HL-60/S4 treated with retinoic acid at 250 ng/mL for 4 days and 3 days (cell line): ENCODE results near the gene REP15.

Experiments
- in situ Hi-C: fragments of 300-500 bp; cut with MboI; formaldehyde crosslinking; loops from 2 replicates; pipeline ENCODE4 v1.7.0; 2022; ENCODE audit warnings: low sequenced_read_pairs

Gene REP15

DNA sequence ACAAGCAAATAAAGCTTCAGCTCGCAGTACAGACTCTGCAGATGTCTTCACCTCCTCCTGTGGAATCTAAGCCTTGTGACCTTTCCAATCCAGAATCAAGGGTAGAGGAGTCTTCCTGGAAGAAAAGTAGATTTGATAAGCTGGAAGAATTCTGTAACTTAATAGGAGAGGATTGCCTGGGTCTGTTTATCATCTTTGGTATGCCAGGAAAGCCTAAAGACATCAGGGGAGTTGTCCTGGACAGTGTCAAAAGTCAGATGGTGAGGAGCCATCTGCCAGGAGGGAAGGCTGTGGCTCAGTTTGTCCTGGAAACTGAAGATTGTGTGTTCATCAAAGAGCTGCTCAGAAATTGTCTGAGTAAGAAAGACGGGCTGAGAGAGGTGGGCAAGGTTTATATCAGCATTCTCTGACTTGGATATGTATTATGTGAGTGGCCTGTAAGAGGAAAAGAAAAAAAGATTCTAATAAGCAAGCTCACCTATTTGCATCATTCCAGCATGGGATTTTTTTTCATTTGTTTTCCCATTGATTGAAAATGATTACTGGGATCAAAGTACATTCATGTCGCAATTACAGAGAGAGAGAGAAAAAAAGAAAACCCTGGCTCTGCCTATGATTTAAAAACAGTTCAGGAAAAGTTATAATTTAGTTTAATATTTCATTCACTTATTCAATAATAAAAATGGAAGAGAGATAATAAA lies 767 bp downstream of the REP15 start:
- in situ Hi-C loops, result no loop called here

DNA sequence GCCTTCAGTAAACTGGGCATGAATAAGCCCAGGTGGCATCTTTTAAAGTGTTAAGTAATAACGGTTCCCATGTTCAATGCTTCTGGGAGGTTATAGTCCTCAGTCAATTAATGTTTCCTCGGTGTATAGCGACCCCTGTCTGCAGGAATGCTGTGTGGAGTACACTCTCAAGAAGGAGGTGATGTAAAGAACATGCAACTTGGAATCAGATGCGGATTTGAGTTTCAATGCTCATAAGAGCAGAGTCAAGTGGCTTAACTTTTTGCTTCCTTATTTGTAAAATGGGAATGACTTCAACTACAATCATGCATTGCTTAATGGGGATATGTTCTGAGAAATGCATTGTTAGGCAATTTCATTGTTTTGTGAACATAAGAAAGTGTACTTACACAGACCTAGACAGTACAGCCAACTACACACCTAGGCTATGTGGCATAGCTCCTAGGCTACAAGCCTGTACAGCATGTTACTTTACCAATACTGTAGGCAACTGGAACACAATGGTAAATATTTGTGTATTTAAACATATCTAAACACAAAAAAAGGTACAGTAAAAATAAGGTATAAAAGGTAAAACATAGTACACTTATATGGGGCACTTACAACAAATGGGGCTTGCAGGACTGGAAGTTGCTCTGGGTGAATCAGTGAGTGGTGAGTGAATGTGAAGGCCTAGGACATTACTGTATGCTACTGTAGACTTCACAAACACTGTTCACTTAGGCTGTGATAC lies 7.6 kb downstream of the REP15 start:
- in situ Hi-C loops, result no loop called here

DNA sequence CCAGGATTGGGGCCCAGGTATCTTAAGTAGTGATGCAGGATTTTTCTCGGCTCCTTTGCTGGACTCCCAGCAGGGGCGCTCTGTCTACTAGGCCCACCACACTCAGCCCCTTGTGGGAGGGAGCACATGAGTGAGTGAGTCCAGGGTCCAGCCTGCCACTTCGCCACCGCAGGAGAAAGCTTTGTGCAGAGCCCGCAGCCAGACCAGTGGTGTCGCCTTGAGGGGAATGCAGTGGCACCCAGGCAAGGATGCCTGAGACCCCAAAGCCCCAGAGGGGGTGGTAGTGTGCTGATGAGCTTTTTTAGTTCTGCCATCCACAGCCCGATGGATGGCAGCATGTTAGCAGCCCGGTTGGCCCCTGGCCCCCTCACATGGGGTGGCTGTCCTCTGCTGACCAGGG lies 9.0 kb downstream of the REP15 start:
- in situ Hi-C loops, result no loop called here

DNA sequence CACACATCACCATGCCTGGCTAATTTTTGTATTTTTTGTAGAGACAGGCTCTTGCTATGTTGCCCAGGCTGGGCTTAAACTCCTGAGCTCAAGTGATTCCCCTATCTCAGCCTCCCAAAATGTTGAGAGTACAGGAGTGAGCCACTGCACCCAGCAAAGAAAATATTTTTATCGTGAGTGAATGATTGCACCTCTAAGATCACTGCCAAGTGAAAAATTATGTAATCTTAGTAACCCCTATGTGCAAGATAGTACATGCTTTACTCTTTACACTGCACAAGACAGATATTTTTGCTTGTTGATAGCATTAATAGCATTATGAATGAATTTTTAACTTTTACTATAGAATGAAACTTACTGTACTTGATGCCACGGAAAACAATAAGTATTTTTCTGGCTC lies 11.0 kb downstream of the REP15 start:
- in situ Hi-C loops, result no loop called here

DNA sequence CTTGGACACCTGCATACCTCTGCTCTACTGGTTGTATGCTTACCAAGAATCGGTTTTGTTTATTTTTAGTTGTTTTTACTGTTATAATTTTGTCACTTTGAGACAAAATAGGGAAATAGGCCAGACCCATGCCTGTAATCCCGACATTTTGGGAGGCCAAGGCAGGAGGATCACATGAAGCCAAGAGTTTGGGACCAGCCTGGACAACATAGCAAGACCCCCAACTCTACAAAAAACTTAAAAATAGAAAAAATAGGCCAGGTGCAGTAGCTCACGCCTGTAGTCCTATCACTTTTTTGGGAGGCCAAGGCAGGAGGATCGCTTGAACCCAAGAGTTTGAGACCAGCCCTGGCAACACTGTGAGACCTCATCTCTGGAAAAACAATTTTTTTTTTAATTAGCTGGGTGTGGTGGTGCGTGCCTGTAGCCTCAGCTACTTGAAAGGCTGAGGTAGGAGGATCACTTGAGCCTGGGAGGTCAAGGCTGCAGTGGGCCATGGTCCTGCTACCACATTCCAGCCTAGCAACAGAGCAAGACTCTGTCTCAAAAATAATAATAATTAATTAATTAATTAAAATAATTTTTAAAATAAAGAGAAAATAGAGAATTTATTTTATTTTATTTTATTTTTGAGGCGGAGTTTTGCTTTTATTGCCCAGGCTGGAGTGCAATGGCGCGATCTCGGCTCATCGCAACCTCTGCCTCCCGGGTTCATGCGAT lies 13.1 kb downstream of the REP15 start:
- in situ Hi-C loops, result no loop called here

DNA sequence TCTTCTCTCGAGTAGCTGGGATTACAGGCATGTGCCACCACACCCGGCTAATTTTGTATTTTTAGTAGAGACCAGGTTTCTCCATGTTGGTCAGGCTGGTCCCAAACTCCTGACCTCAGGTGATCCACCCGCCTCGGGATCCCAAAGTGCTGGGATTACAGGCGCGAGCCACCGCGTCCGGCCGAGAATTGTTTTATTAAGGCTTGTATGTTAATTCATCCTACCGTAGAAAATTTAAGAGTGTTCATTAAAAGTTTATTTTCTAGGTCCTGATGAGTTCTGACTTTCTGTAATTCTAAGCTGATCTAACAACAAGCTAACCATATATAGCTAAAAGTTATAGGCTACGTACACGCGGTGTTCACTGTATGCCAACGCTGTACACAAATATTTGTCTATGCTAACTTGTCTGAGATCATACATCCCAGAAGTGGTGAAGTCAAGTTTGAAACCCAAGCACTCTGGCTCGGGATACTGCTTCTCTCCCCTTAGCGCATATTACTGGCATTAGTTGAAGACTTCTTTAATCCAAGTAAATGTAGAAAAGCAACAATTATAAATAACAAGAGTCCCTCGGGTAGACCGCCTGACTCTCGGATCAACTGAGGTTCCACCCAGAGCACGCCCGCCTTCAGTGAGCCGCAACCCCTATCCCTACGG lies 13.8 kb downstream of the REP15 start:
- in situ Hi-C loops, result no loop called here

DNA sequence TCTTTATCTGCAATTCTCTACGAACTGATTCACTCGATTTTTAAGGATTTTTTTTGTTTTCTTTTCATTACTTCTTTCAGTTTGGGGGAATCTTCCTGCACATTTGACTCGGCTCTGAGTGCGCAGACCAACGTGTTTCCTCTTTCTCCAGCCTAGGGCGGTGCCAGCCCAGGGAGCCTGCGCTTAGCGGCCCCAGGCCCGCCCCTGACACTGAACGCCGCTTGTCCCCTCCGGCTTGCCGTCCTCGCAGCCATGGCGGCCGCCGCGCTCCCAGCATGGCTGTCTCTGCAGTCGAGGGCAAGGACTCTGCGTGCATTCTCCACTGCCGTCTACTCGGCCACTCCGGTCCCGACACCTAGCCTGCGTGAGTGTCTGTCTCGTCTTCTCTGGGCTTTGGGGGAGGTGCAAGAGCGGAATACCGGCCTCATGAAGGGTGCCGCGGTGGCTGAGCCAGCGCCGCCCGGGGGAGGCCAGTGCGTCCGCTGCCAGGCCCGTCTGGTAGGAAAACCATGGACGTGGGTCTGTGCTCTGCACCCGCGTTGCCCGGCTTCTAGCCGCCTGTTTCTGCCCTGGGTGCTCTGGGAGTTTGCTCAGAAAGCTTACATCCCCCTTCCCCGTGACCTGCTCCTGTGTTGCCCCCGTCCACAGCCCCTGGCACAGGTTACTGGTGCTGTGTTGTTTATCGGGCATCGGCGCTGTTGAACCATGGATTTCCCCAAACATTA lies 14.5 kb downstream of the REP15 start, which contains the start of gene MRPS35:
TSS of gene MRPS35 (plus strand) at position 241 of the 725 bp plus-strand sequence. CDS start at position 253, 12 bp downstream.
- in situ Hi-C loops, result no loop called here

DNA sequence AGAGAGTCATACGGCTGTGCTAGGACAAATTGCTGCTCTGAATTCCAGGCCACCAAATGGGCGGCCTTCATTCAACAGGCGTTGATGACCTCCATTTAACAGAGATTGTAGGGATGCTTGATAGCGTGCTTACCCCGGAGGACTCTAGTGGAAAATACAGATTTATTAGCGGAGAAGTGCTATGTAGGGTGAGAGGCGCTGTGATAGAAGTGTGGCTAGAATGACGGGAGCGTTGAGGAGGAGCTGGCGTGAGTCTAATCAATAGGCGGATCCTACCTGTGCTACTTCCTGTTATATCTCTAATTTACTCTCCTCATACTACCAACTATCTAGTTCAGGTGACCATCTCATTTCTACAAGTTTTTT lies 15.1 kb downstream of the REP15 start:
- in situ Hi-C loops, result no loop called here

GRCh38 chr12:27711967-27712366 lies 15.7 kb downstream of the REP15 start:
- in situ Hi-C loops, result no loop called here

GRCh38 chr12:27723212-27723611 lies 27.0 kb downstream of the REP15 start:
- in situ Hi-C loops, result no loop called here

- in situ Hi-C loops, result loop anchor here (25.0 kb wide), 1 partner anchor 207 kb away; no protein-coding TSS in a partner anchor
Observed at GRCh38 chr12:27730097-27730588, 33.9 kb downstream of the REP15 start.

DNA sequence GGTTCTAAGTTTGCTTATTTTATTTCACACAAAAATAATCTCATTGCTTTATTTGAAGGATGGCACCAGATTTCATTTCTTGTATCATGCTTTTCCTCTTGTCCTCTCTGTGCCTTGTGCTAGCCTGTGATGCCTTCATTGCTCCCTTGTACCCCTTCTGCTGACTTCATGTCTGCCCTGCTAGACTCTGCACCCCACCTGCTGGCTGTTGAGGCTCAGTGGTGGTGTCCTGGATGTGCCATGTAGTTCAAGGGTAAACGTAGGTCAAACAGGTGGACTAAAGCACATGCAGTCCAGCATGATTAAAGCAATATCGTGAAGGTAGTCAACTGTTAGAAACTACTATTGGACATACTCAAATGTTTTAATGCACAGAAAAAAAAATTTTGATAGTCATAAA lies 36.0 kb downstream of the REP15 start:
- in situ Hi-C loops, result loop anchor here (25.0 kb wide), 1 partner anchor 205 kb away; no protein-coding TSS in a partner anchor

GRCh38 chr12:27733052-27733656 lies 36.9 kb downstream of the REP15 start:
- in situ Hi-C loops, result loop anchor here (25.0 kb wide), 1 partner anchor 204 kb away; no protein-coding TSS in a partner anchor

DNA sequence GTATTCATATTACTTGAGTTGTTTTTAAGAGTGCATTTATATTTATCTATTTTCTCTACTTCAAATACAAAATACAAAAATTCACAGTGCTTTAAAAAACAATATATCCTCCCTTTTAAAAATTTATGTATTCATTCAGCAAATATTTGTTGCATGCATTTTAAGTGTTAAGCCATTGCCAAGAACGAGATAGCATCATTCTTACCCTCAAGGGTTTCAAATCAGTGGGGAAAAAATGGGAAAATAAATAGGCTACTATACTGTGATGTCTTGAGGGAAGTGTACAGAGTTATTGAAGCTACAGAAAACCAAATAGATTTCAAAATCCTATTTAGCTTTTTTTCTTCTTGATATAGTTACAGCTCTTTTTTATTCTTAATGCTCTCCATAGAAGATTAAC lies 37.5 kb downstream of the REP15 start:
- in situ Hi-C loops, result loop anchor here (25.0 kb wide), 1 partner anchor 204 kb away; no protein-coding TSS in a partner anchor

DNA sequence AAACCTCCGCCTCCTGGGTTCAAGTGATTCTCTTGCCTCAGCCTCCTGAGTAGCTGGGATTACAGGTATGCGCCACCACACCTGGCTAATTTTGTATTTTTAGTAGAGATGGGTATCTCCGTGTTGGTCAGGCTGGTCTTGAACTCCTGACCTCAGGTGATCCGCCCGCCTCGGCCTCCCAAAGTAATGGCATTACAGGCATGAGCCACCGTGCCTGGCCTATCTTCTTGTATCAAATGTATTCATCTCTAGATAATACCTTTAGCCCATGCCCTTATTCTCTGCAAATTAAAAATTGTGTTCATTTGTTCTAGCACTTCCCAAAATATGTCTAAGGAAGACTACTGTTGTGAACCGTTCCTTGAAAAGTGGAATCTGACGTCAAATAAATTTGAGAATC lies 38.1 kb downstream of the REP15 start:
- in situ Hi-C loops, result loop anchor here (25.0 kb wide), 1 partner anchor 203 kb away; no protein-coding TSS in a partner anchor

- in situ Hi-C loops, result loop anchor here (25.0 kb wide), 1 partner anchor 194 kb away; no protein-coding TSS in a partner anchor
Observed at GRCh38 chr12:27743601-27744000, 47.4 kb downstream of the REP15 start.

GRCh38 chr12:27745734-27746133 lies 49.5 kb downstream of the REP15 start:
- in situ Hi-C loops, result loop anchor here (25.0 kb wide), 1 partner anchor 192 kb away; no protein-coding TSS in a partner anchor
